ENCODE measurements around the gene MMP17.
A peak's percentile ranks its signal among the peaks of the same experiment; 100 is the strongest.

The MMP17 gene

GRCh38 chr12:131827961-131828534 lies at the start of gene MMP17:
TSS of gene MMP17 (plus strand) at chr12:131828393. CDS start at chr12:131828495, 102 bp downstream.
- peak; percentile 80 for DNase-seq (ENCODE audit: low spot score)

GRCh38 chr12:131779027-131779426 lies 49.2 kb upstream of the MMP17 start:
- DNase-seq (ENCODE audit: low spot score), result no peak
- no peak for TF ChIP-seq CTCF (IDR thresholded peaks at IDR 0.05; ENCODE audit: extremely low read depth, missing control alignments)

More at GRCh38 chr12:131827961-131828534, at the start of gene MMP17:
- TF ChIP-seq CTCF (IDR thresholded peaks at IDR 0.05; ENCODE audit: extremely low read depth, missing control alignments), result peak; percentile 46

GRCh38 chr12:131782061-131782460 lies 46.1 kb upstream of the MMP17 start:
- no peak for DNase-seq (ENCODE audit: low spot score)
- TF ChIP-seq CTCF (IDR thresholded peaks at IDR 0.05; ENCODE audit: extremely low read depth, missing control alignments), result no peak

- peak; percentile 64 for DNase-seq (ENCODE audit: low spot score)
- no peak for TF ChIP-seq CTCF (IDR thresholded peaks at IDR 0.05; ENCODE audit: extremely low read depth, missing control alignments)
Measured at GRCh38 chr12:131783915-131784541, 44.2 kb upstream of the MMP17 start.

GRCh38 chr12:131784909-131785762 lies 43.1 kb upstream of the MMP17 start:
- no peak for DNase-seq (ENCODE audit: low spot score)
- no peak for TF ChIP-seq CTCF (IDR thresholded peaks at IDR 0.05; ENCODE audit: extremely low read depth, missing control alignments)

- no peak for DNase-seq (ENCODE audit: low spot score)
- no peak for TF ChIP-seq CTCF (IDR thresholded peaks at IDR 0.05; ENCODE audit: extremely low read depth, missing control alignments)
Measured at GRCh38 chr12:131785763-131786330, 42.3 kb upstream of the MMP17 start.
